GM12892 (cell line): ENCODE data around the gene TMCC2.

ENCODE experiments used
- DNase-seq: peaks from one replicate; pipeline ENCODE4 v3.0.0; 2011; ENCODE audit not compliant: insufficient read length
- FAIRE-seq: peaks from 2 replicates; lab custom pipeline; 2011; peaks lifted over from hg19 to GRCh38; lab: Jason Lieb, UNC
- POLR2A ChIP-seq: IDR thresholded peaks from 2 replicates; pipeline ENCODE4 v1.6.1; 2011; ENCODE audit warnings: low read depth, low read length, control low read depth
- POLR2AphosphoS5 ChIP-seq: IDR thresholded peaks from 2 replicates; pipeline ENCODE4 v1.6.1; 2011; ENCODE audit warnings: low read depth, low read length, control low read depth
- TAF1 ChIP-seq: IDR thresholded peaks from 2 replicates; pipeline ENCODE4 v1.6.1; 2011; ENCODE audit warnings: low read depth, mild to moderate bottlenecking, control low read depth, low read length, borderline replicate concordance

The TMCC2 gene

DNA sequence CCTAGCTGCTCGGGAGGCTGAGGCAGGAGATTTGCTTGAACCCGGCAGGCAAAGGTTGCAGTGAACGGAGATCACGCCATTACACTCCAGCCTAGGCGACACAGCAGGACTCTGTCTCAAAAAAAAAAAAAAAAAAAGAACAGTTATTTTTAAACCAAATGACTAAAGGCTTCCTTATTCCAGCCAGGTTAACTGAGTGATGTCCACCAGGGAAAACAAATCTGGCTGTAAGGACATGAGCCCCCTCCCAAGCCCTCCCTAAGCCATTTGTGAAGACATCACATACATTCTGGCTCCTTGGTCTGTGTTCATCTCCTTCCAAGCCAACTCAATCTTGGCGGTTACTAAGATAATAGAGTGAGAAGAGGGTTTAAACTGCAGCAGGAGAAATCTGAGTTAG, 8.2 kb downstream of the TMCC2 start:
- no peak for TF ChIP-seq POLR2A
- no peak for TF ChIP-seq POLR2AphosphoS5
- TF ChIP-seq TAF1: no peak
- FAIRE-seq (no peak), DNase-seq (no peak)

DNA sequence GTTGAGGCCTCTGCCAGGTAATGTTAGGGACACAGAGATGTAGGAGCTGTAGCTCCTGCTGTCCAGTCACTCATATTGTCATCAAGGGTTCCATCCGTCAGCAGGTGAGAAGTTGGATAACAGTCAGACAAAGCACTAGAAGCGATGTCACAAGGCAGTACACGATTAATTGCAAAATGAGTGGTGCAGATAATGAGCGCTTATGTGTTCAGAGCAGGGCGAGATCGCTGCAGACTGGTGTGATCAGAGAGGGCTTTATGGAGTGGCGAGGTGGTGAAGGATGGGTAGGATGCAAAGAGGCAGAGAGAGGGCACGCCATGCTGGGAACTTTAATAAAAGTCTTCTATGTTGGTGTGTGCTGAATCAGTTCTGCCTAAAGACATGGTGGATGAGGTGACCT, 8.8 kb downstream of the TMCC2 start:
- no peak for TF ChIP-seq TAF1
- TF ChIP-seq POLR2AphosphoS5: no peak
- no peak for TF ChIP-seq POLR2A
- FAIRE-seq: no peak
- no peak for DNase-seq

DNA sequence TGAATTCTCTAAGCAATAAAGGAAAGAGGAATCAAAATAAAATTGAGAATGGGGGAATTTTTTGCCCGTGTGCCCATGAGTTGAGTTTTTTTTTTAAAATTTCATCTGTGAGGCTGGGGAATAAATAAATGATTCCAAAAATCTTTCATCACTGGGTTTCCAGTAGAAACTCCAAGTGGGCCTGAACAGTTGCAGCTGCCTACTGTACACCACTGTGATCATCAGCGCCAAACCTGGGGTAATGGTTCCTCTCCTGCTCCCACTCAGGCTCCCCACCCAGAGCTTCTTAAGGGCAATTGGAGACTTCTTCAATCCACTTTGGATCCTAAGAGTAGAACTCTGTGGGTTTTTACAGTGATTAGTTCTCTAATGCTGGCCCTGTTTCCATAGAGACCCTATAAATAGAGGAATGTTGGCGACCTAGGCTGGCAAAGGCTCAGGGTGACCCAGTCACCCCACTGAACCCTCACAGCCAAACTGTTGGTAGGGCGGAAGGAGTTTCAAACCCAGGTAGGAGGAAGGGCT, 9.3 kb downstream of the TMCC2 start:
- no peak for FAIRE-seq
- TF ChIP-seq POLR2AphosphoS5 (no peak), TAF1 (no peak), POLR2A (no peak)
- no peak for DNase-seq

DNA sequence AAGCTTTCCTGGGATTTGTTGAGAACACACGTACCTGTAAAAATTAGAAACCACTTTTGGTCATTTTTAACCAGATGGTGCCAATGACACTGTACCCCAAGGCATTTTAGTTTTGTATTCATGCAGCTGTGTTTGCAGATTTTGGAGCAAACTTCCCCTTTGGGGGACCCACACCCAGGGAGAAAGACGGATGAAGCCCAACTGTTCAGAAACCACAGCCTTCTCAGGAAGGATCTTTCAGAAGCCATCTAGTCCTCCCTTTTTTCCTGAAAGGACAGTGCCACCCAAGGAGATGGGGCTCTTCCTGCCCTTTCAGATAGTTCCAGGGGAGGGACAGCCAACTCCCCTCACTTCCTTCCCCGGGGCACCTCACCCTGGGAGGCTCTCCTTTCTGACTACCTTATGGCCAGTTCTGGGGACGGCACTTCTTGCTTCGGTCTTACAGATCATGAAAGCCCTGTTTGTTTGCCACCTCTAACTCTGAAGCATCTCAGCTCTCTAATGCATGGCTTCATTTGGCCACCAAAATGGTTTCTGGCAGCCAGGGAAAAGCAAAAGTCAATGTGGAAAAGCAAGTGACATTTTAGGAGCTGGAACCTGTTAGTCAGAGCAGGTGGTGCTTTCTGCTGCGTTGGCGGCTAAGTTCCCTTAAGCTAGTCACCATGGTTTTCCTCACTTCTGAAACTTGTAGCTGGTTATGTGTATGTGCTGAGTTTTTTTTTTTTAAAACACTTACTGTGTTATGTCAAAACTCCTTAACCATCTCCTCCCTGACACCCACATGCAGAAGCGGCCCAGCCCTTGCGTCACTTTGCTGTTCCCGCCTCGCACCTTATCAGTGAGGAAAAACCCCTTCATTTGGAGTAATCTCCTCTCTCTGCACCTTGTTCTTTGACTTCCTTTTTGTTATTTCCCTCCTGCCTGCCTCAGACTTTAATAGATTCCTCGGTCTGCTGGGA, 10.1 kb downstream of the TMCC2 start:
- FAIRE-seq: peak; percentile 78
- no peak for TF ChIP-seq POLR2AphosphoS5
- no peak for TF ChIP-seq TAF1
- no peak for TF ChIP-seq POLR2A
- no peak for DNase-seq

DNA sequence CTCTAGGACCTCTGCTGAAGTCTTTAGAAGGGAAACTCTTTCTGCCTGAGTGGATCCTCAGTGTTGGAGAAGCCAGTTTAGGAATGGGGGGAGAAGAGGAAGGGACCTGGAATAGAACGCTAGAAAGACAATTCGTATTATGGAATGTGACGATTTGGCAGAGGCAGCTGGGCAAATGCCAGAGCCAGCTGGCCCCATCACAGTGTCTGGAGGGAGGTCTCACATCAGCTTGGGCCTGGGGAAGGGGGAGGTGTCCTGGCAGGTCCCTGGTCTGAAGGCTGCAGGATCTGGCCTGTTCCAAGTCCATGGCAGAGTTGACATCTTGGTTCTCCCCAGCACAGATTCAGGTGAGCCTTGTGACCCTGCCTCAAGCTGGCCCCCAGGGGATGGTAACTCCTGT, 11.3 kb downstream of the TMCC2 start:
- DNase-seq: no peak
- no peak for TF ChIP-seq POLR2A
- TF ChIP-seq POLR2AphosphoS5: no peak
- no peak for TF ChIP-seq TAF1
- FAIRE-seq: peak; percentile 30

DNA sequence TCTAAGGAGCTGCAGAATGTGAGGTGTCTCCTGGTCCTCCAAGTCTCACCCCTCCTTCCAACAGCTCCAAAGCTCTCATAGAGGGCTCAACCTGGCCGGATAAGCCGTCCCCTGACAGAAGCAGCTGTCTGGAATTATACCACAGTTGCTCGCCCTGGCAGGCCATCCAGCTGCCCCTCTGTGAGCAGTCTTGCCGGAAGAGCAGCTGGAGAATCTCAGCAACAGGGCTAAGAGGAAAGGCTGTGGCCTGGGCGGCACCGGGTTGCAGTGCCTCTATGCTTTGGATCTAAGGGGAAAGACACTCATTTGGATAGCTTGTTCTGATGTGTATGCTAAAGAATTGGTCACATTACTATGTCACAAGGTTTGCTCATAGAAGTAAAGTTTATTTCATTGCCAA, 12.4 kb downstream of the TMCC2 start:
- TF ChIP-seq POLR2AphosphoS5 (no peak), TAF1 (no peak), POLR2A (no peak)
- no peak for DNase-seq
- no peak for FAIRE-seq

DNA sequence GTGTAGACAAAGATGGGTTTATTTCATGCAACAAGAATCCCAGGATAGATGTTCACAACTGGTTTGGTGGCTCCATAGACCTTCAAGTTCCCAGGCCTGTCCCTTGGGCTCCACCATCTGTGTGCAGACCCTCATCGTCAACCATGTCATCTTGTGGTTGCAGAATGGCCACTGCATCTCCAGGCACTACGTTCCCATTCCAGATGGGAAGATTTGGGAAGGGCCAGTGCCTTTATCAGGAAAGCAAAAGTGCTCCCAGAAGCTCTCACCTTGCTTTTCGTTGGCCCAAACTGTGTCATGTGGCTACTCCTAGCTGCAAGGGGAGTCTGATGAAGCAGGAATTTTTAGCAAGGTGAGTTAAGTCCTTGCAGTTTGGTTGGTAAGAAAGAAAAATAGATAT, 12.8 kb downstream of the TMCC2 start:
- DNase-seq (no peak), FAIRE-seq (no peak)
- TF ChIP-seq POLR2AphosphoS5: no peak
- TF ChIP-seq TAF1: no peak
- no peak for TF ChIP-seq POLR2A

DNA sequence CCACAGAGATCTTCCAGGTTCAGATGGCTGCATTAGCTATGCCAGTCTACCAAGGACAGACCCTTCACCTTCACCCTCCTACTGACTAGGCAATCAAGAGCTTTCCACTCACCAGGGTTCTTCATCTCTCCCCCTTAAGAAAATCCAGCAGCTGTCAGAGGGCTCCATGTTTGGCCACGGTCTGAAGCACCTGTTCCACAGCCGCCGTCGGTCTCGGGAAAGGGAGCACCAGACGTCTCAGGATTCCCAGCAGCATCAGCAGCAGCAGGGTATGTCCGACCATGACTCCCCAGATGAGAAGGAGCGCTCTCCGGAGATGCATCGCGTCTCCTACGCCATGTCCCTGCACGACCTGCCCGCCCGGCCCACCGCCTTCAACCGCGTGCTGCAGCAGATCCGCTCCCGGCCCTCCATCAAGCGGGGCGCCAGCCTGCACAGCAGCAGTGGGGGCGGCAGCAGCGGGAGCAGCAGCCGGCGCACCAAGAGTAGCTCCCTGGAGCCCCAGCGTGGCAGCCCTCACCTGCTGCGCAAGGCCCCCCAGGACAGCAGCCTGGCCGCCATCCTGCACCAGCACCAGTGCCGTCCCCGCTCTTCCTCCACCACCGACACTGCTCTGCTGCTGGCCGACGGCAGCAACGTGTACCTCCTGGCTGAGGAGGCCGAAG, 13.8 kb downstream of the TMCC2 start:
- FAIRE-seq (no peak), DNase-seq (no peak)
- TF ChIP-seq POLR2AphosphoS5 (no peak), POLR2A (no peak), TAF1 (no peak)

DNA sequence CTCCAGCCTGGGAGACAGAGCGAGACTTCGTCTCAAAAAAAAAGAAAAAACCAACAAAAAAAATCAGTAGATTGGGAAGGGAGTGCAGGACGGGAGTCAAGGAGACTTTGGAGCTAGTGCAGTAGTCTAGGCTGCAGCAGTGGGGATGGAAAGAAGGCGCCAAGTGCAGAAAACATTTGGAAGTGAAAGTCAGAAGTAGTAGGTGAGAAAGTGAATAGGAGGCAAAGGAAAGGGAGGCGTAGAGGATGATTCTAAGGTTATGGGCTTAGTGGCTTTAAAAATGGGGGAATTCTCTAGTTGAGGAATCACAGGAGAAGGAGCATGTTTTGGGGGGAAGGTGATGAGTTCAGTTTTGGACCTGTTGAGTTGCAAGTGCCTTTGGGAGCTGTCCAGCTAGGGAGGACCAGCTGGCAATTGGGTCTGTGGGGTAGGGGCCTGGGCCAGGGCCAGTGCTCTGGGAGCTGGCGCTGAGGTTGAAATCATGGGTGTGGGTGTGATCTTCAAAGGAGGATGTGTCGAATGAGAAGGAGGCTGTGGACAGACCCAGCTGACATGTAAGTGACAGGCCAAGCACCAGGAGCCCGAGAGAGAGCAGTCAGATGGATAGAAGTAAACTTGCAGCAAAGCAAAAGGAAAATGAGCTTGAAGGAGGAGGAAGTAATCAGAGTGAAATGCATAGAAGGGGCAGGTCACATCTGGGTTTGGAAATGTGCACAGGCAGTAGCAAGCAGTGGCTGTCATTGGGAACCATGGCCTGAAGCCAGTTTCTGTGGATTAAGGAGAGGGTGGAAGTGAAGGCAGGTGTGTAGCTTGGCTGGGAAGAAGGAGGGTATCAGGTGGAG, 15.8 kb downstream of the TMCC2 start:
- no peak for TF ChIP-seq POLR2AphosphoS5
- TF ChIP-seq TAF1: no peak
- TF ChIP-seq POLR2A: no peak
- FAIRE-seq (peak; percentile 56), DNase-seq (no peak)

DNA sequence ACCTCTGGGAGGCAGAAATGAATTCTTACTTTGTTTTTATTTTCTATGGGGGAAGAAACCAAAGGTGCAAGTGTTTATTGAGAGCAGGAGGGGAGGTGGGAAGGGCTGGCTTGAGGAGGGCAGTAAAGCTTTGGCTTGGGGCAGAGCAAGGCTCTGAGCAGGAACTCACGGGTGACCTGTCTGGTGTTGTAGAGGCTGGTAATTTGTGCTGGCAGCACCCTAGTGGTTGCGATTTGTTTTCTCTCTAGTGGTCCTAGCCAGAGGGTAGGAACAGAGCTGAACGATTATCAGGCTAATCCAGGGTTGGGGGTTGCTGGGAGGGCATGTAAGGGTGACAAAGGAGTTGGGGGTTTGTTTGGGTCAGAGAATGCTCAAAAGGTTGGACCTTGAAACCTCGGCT, 16.6 kb downstream of the TMCC2 start:
- TF ChIP-seq POLR2AphosphoS5: no peak
- no peak for TF ChIP-seq TAF1
- TF ChIP-seq POLR2A: no peak
- no peak for FAIRE-seq
- no peak for DNase-seq

DNA sequence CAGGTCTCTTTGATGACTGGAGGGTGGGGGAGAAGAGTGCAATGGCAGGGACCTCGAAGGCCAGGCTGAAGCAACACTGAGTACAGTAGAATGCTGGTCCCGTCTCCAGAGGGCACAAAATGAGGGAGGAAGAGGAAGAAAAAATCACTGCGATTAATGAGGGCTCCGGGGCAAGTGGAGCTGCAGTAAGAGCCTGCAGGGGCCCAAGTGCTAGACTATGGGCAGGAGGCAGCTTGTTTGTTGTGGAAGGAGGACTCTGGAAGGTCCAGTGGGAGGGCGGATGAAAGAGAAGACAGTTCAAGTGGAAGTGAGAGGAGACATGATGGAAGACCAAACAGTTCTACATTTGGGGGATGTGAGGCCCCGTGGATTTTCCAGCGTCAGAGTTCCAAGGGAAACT, 17.4 kb downstream of the TMCC2 start:
- FAIRE-seq (no peak), DNase-seq (no peak)
- no peak for TF ChIP-seq POLR2AphosphoS5
- no peak for TF ChIP-seq TAF1
- TF ChIP-seq POLR2A: no peak
